ENCODE data around the gene FADS2.

GRCh38 chr11:61827571-61828378 lies at the start of gene FADS2:
- TF ChIP-seq GATA2 (IDR thresholded peaks at IDR 0.05; ENCODE audit: low read depth, low read length) (peak; percentile 92), GATA3 (IDR thresholded peaks at IDR 0.05; ENCODE audit: low read depth, low read length) (no peak)
